ENCODE data around the gene PPP4R3A.
"Not testable (repeated sequence)": the region's sequence is repeated elsewhere in the genome, so short reads cannot be mapped to it uniquely, and the experiment has no call there.

The PPP4R3A gene

DNA sequence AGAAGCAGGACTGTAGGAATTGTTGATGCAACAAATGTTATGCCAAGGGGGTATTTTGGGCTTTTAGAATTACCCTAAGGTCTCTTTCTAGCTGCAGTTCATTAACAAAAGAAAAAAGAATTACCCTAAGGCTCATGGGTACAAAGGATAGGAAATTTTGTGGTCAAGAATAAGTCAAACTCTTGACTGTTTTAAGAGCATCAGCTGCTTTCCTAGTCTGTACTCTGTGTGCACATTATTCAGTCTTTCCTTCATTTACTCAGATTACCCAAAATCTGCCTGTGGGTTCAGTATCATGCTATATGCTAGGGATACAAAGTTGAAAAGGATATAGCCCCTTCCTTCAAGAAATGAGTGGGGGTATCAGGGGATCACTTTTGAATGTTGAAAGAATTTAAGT lies 56.0 kb downstream of the PPP4R3A start:
- TF ChIP-seq, protein P1, sequence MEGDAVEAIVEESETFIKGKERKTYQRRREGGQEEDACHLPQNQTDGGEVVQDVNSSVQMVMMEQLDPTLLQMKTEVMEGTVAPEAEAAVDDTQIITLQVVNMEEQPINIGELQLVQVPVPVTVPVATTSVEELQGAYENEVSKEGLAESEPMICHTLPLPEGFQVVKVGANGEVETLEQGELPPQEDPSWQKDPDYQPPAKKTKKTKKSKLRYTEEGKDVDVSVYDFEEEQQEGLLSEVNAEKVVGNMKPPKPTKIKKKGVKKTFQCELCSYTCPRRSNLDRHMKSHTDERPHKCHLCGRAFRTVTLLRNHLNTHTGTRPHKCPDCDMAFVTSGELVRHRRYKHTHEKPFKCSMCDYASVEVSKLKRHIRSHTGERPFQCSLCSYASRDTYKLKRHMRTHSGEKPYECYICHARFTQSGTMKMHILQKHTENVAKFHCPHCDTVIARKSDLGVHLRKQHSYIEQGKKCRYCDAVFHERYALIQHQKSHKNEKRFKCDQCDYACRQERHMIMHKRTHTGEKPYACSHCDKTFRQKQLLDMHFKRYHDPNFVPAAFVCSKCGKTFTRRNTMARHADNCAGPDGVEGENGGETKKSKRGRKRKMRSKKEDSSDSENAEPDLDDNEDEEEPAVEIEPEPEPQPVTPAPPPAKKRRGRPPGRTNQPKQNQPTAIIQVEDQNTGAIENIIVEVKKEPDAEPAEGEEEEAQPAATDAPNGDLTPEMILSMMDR (IDR thresholded peaks at IDR 0.05; ENCODE audit: control extremely low read depth, extremely low read depth, low read depth, missing control alignments): no peak
- ChIA-PET POLR2A (interaction anchor here (1.0 kb wide), 1 partner anchor 9 kb away, joined by 3 read pairs; no protein-coding TSS in a partner anchor), CTCF (interaction anchor here (0.9 to 2.0 kb wide), 4 partner anchors 14 to 167 kb away, joined by 3 to 7 read pairs (median 3); partner anchors contain the start of gene CCDC88C)
- DNase-seq (ENCODE audit: extremely low spot score): no peak

DNA sequence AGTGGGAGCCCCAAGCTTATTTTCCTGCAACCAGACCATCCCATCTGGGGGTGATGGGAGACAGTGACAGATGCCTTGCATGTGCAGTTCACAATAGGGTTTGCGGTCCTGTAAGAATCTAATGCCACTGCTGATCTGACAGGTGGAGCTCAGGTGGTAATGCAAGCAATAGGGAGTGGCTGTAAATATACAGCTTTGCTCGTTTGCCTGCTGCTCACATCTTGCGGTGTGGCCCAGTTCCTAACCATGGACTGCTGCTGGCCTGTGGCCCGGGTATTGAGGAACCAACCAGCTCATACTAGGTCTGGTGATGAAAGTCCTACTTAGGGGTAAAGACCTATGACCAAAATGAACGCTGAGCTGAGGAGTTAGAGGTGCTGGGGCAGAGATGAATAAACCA lies 56.4 kb downstream of the PPP4R3A start:
- POLR2A ChIA-PET: interaction anchor here (1.0 kb wide), 1 partner anchor 9 kb away, joined by 3 read pairs; no protein-coding TSS in a partner anchor
- CTCF ChIA-PET: interaction anchor here (0.8 to 2.0 kb wide), 5 partner anchors 14 to 167 kb away, joined by 3 to 7 read pairs (median 3); partner anchors contain the start of gene CCDC88C
- no peak for DNase-seq (ENCODE audit: extremely low spot score)
- TF ChIP-seq, protein P1 (IDR thresholded peaks at IDR 0.05; ENCODE audit: control extremely low read depth, extremely low read depth, low read depth, missing control alignments): no peak

DNA sequence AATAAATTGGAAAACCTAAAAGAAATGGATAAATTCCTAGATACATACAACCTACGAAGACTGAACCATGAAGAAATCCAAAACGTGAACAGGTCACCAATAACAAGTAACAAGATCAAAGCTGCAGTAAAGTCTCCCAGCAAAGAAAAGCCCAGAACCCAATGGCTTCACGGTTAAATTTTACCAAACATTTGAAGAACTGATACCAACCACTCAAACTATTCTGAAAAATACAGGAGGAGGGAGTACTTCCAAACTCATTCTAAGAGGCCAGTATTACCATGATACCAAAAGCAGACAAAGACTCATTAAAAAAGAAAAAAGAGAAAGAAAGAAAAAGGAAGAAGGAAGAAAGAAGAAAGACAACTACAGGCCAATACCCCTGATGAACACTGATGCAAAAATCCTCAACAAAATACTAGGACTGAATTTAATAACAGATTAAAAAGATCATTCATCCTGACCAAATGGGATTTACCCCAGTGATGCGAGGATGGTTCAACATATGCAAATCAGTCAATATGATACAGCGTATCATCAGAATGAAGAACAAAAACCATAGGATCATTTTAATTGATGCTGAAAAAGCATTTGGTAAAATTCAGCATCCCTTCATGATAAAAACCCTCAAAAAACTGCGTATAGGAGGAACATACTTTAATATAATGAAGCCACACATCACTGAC lies 65.6 kb downstream of the PPP4R3A start:
- DNase-seq (ENCODE audit: extremely low spot score): no peak
- TF ChIP-seq, protein P1 (IDR thresholded peaks at IDR 0.05; ENCODE audit: control extremely low read depth, extremely low read depth, low read depth, missing control alignments): no peak
- POLR2A ChIA-PET: no interaction called here
- CTCF ChIA-PET: interaction anchor here (5.7 kb wide), 1 partner anchor 18 kb away, joined by 23 read pairs; no protein-coding TSS in a partner anchor

DNA sequence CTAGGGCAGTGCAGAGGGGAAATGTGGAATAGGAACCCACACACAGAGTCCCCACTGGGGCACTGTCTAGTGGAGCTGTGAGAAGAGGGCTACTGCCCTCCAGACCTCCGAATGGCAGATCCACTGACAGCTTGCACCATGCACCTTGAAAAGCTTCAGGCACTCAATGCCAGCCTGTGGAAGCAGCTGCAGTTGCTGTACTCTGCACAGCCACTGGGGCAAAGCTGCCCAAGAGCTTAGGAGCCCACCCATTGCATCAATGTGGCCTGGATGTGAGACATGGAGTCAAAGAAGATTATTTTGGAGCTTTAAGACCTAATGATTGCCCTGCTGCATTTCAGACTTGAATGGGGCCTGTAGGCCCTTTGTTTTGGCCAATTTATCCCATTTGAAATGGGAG lies 70.8 kb downstream of the PPP4R3A start:
- CTCF ChIA-PET: interaction anchor here (1.3 to 1.6 kb wide), 2 partner anchors 13 to 116 kb away, joined by 3 to 5 read pairs; no protein-coding TSS in a partner anchor
- TF ChIP-seq, protein P1 (IDR thresholded peaks at IDR 0.05; ENCODE audit: control extremely low read depth, extremely low read depth, low read depth, missing control alignments): no peak
- no peak for DNase-seq (ENCODE audit: extremely low spot score)
- POLR2A ChIA-PET: no interaction called here

DNA sequence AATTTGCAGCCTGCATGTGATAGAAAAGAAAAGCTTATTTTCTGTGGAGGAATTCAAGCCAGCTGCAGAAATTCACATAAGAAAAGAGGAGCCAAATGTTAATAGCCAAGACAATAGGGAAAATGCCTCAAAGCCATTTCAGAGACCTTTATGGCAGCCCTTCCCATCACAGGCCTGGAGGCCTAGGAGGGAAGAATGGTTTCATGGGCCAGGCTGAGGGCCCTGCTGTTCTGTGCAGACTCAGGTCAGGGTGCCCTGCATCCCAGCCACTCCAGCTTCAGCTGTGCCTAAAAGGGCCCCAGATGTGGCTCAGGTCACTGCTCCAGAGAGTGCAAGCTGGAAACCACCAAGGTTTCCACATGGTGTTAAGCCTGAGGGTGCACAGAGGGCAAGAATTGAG lies 71.3 kb downstream of the PPP4R3A start:
- DNase-seq (ENCODE audit: extremely low spot score): no peak
- CTCF ChIA-PET: interaction anchor here (1.3 to 1.6 kb wide), 2 partner anchors 14 to 115 kb away, joined by 3 to 5 read pairs; no protein-coding TSS in a partner anchor
- POLR2A ChIA-PET: no interaction called here
- TF ChIP-seq, protein P1 (IDR thresholded peaks at IDR 0.05; ENCODE audit: control extremely low read depth, extremely low read depth, low read depth, missing control alignments): no peak

DNA sequence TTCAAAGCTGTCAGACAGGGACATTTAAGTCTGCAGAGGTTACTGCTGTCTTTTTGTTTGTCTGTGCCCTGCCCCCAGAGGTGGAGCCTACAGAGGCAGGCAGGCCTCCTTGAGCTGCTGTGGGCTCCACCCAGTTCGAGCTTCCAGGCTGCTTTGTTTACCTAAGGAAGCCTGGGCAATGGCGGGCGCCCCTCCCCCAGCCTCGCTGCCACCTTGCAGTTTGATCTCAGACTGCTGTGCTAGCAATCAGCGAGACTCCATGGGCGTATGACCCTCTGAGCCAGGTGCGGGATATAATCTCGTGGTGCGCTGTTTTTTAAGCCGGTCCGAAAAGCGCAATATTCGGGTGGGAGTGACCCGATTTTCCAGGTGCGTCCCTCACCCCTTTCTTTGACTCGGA lies 73.8 kb downstream of the PPP4R3A start:
- CTCF ChIA-PET; POLR2A ChIA-PET; DNase-seq (ENCODE audit: extremely low spot score): not testable (repeated sequence)

DNA sequence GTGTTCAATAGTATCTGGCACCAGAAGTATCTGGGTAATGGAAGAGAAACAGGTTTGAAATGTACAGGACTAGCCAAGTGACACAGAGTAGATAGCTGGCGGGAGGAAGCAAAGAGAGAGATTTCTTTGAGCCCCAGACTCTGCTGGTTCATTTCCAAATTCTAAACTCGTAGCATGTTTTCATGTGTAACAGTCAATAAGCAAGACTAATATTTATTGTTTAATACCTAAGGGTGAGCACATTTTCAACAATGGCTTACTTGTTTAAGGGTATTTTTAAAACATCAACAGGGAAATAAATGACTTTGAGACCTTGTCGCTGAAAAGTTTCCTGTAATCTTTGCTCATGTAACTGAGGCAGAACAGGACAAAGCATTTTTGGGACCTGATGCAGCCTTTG lies 80.7 kb downstream of the PPP4R3A start:
- TF ChIP-seq, protein P1 (IDR thresholded peaks at IDR 0.05; ENCODE audit: control extremely low read depth, extremely low read depth, low read depth, missing control alignments): no peak
- no peak for DNase-seq (ENCODE audit: extremely low spot score)
- ChIA-PET CTCF (interaction anchor here (3.8 kb wide), 1 partner anchor 104 kb away, joined by 30 read pairs; no protein-coding TSS in a partner anchor), POLR2A (no interaction called here)

DNA sequence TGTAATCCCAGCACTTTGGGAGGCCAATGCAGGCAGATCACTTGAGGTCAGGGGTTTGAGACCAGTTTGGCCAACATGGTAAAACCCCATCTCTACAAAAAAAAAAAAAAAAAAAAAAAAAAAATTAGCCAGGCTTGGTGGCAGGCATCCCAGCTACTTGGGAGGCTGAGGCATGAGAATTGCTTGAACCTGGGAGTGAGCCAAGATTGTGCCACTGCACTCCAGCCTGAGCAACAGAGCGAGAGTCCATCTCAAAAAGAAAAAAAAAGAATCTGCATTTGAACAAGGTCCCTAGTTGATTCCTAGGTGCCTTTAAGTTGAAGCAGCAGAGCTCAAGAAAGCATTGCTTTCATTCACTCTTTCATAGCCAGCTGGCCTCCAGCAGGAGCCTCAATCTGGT lies 81.2 kb downstream of the PPP4R3A start:
- CTCF ChIA-PET: interaction anchor here (0.7 to 3.8 kb wide), 4 partner anchors 11 to 143 kb away, joined by 3 to 30 read pairs (median 10); partner anchors contain the start of gene CCDC88C
- DNase-seq (ENCODE audit: extremely low spot score); POLR2A ChIA-PET: not testable (repeated sequence)

DNA sequence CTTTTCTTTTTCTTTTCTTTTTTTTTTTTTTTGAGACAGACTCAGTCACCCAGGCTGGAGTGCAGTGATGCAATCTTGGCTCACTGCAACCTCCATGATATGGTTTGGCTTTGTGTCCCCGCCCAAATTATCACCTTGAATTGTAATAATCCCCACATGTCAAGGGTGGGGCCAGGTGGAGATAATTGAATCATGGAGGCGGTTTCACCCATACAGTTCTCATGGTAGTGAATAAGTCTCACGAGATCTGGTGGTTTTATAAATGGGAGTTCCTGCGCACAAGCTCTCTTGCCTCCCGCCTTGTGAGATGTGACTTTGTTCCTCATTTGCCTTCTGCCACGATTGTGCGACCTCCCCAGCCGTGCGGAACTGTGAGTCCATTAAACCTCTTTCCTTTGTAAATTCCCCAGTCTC lies 84.6 kb downstream of the PPP4R3A start:
- POLR2A ChIA-PET; DNase-seq (ENCODE audit: extremely low spot score): not testable (repeated sequence)
- CTCF ChIA-PET: interaction anchor here (1.0 to 12.0 kb wide), 5 partner anchors 10 to 140 kb away, joined by 3 to 180 read pairs (median 6); no protein-coding TSS in a partner anchor
